OCI-LY3 (cell line): ENCODE results near the gene PPIC.
"Not testable (repeated sequence)": the region's sequence is repeated elsewhere in the genome, so short reads cannot be mapped to it uniquely, and the experiment has no call there.

ENCODE experiments used
- CTCF ChIP-seq: fragments of 200-600, 300-600 bp; sonication (generic); IDR thresholded peaks from 2 replicates; pipeline ENCODE4 v1.5.1; 2014; ENCODE audit warnings: antibody characterized with exemption, low read length, low read depth
- EZH2phosphoT487 ChIP-seq: fragments of 200-600 bp; shearing (Covaris generic); IDR thresholded peaks from 2 replicates; pipeline ENCODE4 v1.6.1; 2018; ENCODE audit warnings: antibody characterized with exemption, mixed run types, low read depth

GRCh38 chr5:122973759-122974158, 62.8 kb downstream of the PPIC start:
- TF ChIP-seq CTCF, EZH2phosphoT487: not testable (repeated sequence)
